ENCODE measurements around the gene PFN1. TPM values are rescaled to one million over a fixed set of nuclear protein-coding genes. Genes with fewer than 3 reads are reported as not detected.
A peak's percentile ranks its signal among the peaks of the same experiment; 100 is the strongest.

Gene PFN1
- total RNA-seq, 1 donor from 2014 or later = 811 TPM

DNA sequence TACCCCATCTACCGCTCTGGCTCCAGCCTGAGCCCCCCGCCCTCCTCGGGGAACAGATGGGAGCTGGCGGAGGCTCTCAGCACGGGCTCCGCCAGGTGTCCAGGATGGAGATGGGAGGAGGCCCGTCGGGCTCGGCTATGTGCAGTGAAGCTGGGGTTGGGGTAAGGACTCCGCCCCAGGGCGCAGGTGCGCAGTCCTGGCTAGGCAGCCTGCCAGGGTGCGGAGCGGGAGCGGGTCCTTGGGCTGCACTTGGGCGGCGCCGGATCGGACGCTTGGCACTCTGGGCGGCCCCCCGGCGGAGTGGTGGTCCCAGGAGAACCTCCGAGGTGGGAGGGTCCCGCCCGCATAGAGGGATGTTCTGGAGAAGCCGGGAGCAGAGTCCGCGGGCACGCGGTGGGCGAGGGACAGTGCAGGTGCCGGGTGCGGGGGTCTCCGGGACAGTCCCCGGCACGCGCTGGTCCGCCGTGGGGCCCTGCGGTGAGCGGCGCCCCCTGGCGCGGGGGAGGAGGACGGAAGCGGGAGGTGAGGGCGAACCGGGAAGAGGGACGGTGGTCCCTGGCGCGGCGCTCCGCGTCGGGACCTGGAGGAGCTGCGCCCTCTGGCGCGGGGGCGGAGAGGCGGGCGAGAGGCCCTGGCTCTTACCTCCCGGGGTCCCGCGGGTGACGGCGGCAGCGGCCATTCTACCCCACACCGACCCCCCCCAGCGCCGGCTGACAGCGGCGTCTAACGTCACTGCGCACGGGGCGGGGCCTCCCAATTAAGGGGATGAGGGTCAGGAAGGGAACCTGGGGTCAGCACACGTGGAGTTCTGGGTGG lies 38.8 kb upstream of the PFN1 start, which contains the start of gene CAMTA2:
TSS of gene CAMTA2 (minus strand) at position 725 of the 816 bp plus-strand sequence. CDS start 1,453 bp downstream, outside the sequence.
- peaks cover 0 to 6% of the 10 kb centered on the region in 2 donors for H3K36me3 ChIP-seq
- H3K4me3 ChIP-seq = peak within 1 kb of the TSS; percentile 66 to 95
- H3K9me3 ChIP-seq = no peaks in the 10 kb centered on the region
- intact Hi-C loops (cut with DNase I) = loop anchor here (10.0 kb wide), 1 partner anchor 48 kb away; the partner anchor contains the start of gene SLC52A1
- peak within 1 kb of the TSS; percentile 89 for H3K27ac ChIP-seq
- peaks cover 32% of the 10 kb centered on the region for H3K4me1 ChIP-seq
- no peak for DNase-seq (ENCODE audit: extremely low spot score in 2 of 2)
- TF ChIP-seq POLR2AphosphoS5 (IDR thresholded peaks at IDR 0.05; ENCODE audit: insufficient read depth in 1 of 2, low read depth in 1 of 2) = peak; percentile 69 to 93
- TF ChIP-seq, protein P1, sequence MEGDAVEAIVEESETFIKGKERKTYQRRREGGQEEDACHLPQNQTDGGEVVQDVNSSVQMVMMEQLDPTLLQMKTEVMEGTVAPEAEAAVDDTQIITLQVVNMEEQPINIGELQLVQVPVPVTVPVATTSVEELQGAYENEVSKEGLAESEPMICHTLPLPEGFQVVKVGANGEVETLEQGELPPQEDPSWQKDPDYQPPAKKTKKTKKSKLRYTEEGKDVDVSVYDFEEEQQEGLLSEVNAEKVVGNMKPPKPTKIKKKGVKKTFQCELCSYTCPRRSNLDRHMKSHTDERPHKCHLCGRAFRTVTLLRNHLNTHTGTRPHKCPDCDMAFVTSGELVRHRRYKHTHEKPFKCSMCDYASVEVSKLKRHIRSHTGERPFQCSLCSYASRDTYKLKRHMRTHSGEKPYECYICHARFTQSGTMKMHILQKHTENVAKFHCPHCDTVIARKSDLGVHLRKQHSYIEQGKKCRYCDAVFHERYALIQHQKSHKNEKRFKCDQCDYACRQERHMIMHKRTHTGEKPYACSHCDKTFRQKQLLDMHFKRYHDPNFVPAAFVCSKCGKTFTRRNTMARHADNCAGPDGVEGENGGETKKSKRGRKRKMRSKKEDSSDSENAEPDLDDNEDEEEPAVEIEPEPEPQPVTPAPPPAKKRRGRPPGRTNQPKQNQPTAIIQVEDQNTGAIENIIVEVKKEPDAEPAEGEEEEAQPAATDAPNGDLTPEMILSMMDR (IDR thresholded peaks at IDR 0.05) = peak; percentile 22 to 89 (median 63)
- TF ChIP-seq POLR2A (IDR thresholded peaks at IDR 0.05) = peak in 1 of 2 donors; percentile 81
- H3K27me3 ChIP-seq = no peaks in the 10 kb centered on the region

DNA sequence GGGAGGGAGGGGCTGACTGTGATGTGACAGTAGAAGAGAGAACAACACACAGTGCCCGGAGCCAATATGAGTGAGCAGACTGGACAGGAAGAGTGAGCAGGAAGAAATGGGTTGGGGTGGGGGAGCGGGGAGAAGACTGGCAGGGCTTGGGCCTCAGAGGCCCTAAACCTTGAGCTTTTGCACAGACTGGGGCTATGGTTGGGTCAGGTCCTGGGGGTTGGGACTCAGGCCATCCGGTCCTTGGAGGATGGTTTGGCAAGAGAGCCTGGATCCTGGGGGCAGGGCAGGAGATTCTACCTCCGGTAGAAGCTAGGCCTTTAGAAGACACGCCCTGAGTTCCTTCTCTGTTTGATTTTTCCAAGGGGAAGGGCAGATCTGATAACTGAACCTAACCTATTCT lies 38.1 kb upstream of the PFN1 start:
- no peak for TF ChIP-seq POLR2AphosphoS5 (IDR thresholded peaks at IDR 0.05; ENCODE audit: insufficient read depth in 1 of 2, low read depth in 1 of 2)
- TF ChIP-seq, protein P1 (IDR thresholded peaks at IDR 0.05) = no peak
- no peak for TF ChIP-seq POLR2A (IDR thresholded peaks at IDR 0.05)
- Histone ChIP-seq H3K4me1 (peaks cover 32% of the 10 kb centered on the region), H3K27me3 (no peaks in the 10 kb centered on the region), H3K4me3 (peak overlapping the region; percentile 66 to 95), H3K36me3 (peaks cover 0 to 12% of the 10 kb centered on the region in 2 donors), H3K27ac (peak overlapping the region; percentile 89), H3K9me3 (no peaks in the 10 kb centered on the region)
- DNase-seq (ENCODE audit: extremely low spot score in 2 of 2) = no peak
- intact Hi-C loops (cut with DNase I) = loop anchor here (10.0 kb wide), 1 partner anchor 48 kb away; the partner anchor contains the start of gene SLC52A1

DNA sequence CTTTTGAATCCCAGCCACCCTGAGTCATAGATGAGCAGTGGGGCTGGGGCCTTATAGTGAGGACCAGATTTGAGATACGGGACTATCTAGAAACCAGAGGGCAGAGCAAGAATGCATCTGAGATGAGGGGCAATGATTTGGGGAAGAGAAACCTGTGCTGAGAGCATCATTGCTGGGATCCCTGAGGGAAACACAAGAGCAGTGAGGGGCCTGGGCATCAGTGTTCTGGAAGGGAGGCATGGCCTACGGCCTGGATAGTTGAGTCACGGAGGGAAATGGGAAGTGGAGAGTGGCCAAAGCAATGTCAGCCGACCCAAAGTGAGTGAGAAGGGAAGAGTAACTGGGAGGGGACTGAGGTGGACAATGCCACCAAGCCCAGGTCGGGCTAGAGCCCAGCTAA lies 34.0 kb upstream of the PFN1 start:
- TF ChIP-seq, protein P1 (IDR thresholded peaks at IDR 0.05) = no peak
- no peak for TF ChIP-seq POLR2A (IDR thresholded peaks at IDR 0.05)
- TF ChIP-seq POLR2AphosphoS5 (IDR thresholded peaks at IDR 0.05; ENCODE audit: insufficient read depth in 1 of 2, low read depth in 1 of 2) = no peak
- intact Hi-C loops (cut with DNase I) = loop anchor here (5.0 to 10.0 kb wide), 2 partner anchors 52 to 75 kb away; partner anchors contain the start of gene SLC52A1
- peaks cover 17% of the 10 kb centered on the region for H3K4me1 ChIP-seq
- H3K4me3 ChIP-seq = no peak overlapping the region
- H3K27me3 ChIP-seq = no peaks in the 10 kb centered on the region
- no peak overlapping the region for H3K27ac ChIP-seq
- H3K36me3 ChIP-seq = peaks cover 0 to 37% of the 10 kb centered on the region in 2 donors
- no peak for DNase-seq (ENCODE audit: extremely low spot score in 2 of 2)
- no peaks in the 10 kb centered on the region for H3K9me3 ChIP-seq

DNA sequence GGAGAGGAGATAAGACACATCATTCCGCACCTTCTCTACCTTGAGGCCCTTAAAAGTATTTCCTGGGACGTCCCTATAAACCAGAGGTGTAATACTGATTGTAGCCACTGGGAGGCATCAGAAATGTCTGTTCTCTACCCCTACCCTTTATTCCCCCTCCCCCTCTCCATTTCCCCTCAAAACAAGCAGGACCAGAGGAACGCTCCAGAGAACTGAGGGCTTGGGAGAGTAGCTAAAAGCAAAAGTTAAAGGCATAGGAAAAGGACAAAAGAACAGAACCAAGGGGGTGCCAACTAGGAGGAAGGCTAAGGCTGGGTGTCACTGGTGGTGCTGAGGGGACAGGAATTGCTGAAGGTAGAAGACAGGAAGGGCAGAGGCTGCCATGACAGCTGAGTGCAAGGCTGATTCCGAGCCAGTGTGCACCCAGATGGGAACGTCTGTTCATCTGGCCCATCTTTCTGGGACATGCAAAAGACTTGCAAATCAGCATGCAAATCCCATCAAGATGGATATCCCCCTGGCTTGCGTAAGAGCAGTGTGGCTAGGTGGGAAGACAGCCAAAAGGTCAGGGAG lies 32.4 kb upstream of the PFN1 start:
- H3K27ac ChIP-seq = no peak overlapping the region
- H3K4me3 ChIP-seq = no peak overlapping the region
- TF ChIP-seq POLR2AphosphoS5 (IDR thresholded peaks at IDR 0.05; ENCODE audit: insufficient read depth in 1 of 2, low read depth in 1 of 2) (no peak), POLR2A (IDR thresholded peaks at IDR 0.05) (no peak)
- TF ChIP-seq, protein P1 (IDR thresholded peaks at IDR 0.05) = peak; percentile 41 to 71 (median 59)
- H3K27me3 ChIP-seq = no peaks in the 10 kb centered on the region
- no peaks in the 10 kb centered on the region for H3K9me3 ChIP-seq
- peaks cover 4% of the 10 kb centered on the region for H3K4me1 ChIP-seq
- H3K36me3 ChIP-seq = peaks cover 0 to 52% of the 10 kb centered on the region in 2 donors
- DNase-seq (ENCODE audit: extremely low spot score in 2 of 2) = no peak
- intact Hi-C loops (cut with DNase I) = loop anchor here (5.0 to 10.0 kb wide), 2 partner anchors 54 to 73 kb away; partner anchors contain the start of gene SLC52A1
